NCI-H524 treated with DMSO at 0.1 percent for 48 hours (cell line): ENCODE measurements around the gene TMEM255B.

Experiments used
- DNase-seq: peaks from one replicate; lab custom pipeline; 2025; lab: John Stamatoyannopoulos, UW

Gene TMEM255B

DNA sequence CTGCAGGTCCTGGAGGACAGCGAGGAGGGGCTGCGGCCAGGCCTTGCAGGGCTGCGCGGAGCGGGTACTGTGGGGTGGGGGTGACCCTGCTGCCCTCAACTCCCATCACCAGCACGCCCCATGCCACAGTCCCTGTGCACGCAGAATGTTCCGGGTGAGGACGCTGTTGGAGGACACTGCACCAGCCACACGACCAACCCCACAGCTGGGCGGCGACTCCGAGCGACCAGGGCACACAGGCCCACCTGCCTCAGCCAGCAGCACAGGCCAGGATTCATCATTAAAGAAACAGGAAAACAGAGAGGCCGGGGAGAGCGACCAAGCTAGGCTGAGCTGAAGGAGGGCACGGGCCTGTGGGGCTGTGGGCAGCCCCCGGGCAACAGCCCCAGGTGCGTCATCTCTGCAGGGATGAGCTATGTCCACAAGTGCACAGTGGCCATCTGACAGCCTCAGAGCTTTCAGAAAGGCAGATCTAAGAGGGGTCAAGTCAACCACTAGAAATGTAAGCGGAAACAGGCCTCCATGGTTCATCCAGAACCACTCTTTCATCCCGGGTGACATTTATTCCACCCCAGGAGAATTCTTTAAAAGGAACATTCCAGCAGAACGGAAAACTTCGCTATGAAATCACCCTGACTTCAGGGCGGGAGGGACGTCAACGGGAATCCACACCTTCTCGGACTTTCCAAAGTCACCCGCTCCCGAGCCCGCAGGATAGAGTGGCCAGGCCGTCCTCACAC, 103.3 kb downstream of the TMEM255B start:
- DNase-seq = no peak

- no peak for DNase-seq
These were observed 104.0 kb downstream of the TMEM255B start for GRCh38 chr13:113862931-113863523.

DNA sequence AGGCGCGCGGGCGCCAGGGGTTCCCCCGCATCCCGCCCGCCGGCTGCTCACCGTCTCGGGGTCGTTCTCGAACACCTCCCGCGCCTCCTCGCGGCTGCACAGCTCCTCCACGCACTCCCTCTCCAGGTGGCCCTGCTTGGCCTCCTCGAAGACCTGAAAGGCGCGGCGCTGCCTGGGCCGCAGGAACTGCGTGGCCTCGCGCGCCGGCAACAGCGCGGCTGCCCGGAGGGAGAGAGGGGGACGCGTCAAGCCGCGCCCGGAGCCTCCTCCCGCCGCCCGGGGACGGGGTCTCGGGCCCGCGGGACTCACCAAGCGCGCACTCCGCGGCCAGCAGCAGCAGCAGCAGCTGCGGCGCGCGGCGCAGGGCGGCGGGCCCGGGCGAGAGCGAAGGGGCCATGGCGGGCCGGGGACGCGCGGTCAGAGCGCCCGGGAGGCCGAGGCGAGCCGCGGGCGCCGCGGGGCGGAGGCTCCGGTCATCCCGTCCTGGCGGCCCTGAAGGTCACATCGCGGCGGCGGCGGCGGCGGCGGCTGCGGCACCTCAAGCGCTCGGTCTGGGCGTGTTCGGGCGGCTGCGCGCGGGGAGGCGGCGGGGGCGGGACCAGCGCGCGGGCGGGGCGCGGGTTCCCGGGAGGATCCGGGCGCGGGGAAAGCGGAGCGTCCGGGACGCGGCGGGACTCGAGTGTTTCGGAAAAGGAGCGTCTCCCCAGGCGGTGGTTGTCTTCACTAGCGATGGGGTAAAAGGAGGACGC, 104.7 kb downstream of the TMEM255B start, which contains the start of gene GAS6:
TSS of gene GAS6 (minus strand) at position 553 of the 749 bp plus-strand sequence. CDS start at position 397, 156 bp downstream.
- no peak for DNase-seq

DNA sequence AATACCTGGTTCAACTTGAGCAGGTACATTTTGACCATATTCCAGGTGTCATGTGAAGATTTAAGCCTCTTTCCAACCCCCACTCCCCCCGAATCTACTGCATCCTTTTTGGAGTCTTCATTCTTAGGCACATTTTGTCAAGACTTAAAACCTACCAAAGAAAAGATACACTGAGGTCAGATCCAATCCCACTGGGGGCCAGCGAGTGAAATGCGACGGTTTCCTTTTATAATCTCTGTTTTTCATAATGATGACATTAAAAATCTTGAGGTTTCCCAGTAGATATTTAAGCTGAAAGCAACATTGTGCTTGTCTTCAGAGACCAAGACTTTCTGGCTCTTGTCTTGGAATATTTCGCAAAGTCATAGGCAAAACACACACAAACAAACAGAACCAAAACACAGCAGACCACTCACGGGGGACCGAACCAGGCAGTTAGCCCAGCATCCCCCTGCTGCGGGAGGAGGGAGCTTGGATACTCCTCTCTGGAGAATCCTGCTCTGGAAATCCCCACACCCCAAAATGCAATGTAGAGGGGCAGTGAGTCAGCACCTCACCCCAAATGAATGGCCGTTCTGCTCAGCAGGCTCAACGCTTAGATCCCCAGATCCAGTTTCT, 105.4 kb downstream of the TMEM255B start:
- no peak for DNase-seq

- no peak for DNase-seq
These were observed 106.4 kb downstream of the TMEM255B start for GRCh38 chr13:113865427-113865826.
